GM13977 (cell line): Measurements from ENCODE around the gene ZNF230.

ENCODE experiments used
- DNase-seq: peaks from one replicate; pipeline ENCODE4 v3.0.0; 2012; ENCODE audit warnings: low spot score
- in situ Hi-C: fragments of 300-500 bp; cut with MboI; formaldehyde crosslinking; loops from one replicate; pipeline ENCODE4 v1.12.0; 2022; ENCODE audit warnings: low sequenced_read_pairs, low pct_unique_long_range_greater_than_20kb, mixed read lengths, inconsistent platforms; ENCODE audit not compliant: unreplicated experiment
- TF ChIP-seq, protein P1 (sequence below): IDR thresholded peaks from 2 replicates; pipeline ENCODE4 v1.5.1; 2012; ENCODE audit warnings: mild to moderate bottlenecking, control low read depth; ENCODE audit not compliant: insufficient read depth; ENCODE audit errors: extremely low read depth, missing control alignments

The ZNF230 gene

DNA sequence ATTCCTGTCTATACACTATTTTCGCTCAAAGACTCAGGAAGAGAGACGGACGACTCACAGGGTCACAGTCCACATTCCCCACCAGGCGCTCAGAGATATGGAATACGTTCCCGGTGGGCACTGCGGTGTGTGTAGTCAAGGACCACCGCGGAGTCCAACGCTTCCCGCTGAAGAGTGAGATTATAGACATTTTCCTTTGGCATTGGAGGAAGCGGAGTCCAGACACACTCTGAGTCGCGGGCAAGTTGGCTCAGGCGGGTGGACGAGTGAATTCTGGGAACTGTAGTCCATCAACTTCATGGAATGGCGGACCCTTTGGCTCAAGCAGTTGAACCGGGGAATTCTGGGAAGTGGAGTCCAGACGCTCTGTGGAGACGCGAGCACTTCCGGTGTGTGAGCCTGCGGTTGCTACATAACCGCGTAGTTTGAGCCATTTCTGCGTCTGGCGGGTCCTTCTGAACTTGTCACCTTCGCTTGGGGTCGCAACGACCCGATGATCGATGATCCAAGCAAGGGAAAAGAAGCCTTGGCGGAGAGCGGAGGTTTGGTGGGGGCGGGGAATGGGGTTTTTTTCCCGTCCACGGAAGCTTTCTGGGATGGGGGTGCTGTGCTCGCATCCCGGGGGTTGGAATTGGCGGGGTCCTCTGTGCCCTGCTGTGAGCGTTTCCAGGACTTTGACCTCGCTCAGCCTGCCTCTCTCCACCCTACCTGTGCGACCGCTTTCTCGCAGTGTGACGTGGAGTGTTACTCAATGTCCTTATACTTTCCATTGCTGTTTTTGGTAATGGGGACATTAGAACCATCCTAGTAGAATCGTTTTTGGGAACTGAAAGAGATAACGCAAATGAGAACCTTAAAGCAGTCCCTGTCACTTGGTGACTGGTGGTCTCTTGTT, at the start of gene ZNF230:
Gene ZNF230, plus strand, starts transcription at position 392 of the 895 bp plus-strand sequence. CDS start 4,122 bp downstream, outside the sequence.
- in situ Hi-C loops, result no loop called here
- DNase-seq, result peak; percentile 79
- TF ChIP-seq, protein P1, sequence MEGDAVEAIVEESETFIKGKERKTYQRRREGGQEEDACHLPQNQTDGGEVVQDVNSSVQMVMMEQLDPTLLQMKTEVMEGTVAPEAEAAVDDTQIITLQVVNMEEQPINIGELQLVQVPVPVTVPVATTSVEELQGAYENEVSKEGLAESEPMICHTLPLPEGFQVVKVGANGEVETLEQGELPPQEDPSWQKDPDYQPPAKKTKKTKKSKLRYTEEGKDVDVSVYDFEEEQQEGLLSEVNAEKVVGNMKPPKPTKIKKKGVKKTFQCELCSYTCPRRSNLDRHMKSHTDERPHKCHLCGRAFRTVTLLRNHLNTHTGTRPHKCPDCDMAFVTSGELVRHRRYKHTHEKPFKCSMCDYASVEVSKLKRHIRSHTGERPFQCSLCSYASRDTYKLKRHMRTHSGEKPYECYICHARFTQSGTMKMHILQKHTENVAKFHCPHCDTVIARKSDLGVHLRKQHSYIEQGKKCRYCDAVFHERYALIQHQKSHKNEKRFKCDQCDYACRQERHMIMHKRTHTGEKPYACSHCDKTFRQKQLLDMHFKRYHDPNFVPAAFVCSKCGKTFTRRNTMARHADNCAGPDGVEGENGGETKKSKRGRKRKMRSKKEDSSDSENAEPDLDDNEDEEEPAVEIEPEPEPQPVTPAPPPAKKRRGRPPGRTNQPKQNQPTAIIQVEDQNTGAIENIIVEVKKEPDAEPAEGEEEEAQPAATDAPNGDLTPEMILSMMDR, result no peak

DNA sequence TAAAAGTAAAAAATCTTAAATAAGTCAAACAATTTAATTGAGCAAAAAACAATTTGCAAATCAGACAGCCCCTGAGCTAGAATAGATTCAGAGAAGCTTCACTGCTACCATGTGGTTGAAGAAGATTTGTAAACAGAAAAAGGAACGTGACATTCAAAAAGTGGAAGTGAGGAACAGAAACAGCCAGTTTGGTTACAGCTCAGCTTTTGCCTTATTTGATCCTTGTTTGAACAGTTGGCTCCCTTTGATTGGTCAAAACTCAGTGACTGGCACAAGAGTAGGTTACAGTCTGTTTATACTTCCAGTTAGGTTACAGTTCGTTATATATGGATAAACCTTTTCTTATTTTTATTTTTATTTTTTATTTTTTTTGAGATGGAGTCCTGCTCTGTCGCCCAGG, 45.9 kb upstream of the ZNF230 start:
- no peak for DNase-seq

DNA sequence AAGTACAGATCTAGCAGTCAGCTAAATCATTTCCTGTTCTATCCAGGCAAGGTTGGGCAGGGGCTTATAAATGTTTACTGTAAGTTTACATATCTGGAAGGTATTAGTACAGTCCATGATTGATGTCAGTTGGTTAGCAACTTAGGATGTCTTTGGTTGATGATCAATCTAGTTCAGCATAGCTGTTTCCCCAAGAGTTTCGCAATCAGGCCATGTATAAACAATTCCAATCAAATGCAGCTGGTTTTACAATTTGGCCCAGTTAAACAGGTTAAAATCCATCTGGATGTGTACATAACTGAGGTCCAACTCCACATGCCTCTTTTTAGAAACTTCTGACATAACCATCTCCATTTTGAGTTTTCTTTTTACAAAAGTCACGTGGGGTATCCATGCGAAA, 44.9 kb upstream of the ZNF230 start:
- TF ChIP-seq, protein P1, result no peak
- no peak for DNase-seq
- in situ Hi-C loops, result no loop called here

More for the DNA sequence above, 45.9 kb upstream of the ZNF230 start:
- in situ Hi-C loops, result no loop called here
- TF ChIP-seq, protein P1, result no peak

DNA sequence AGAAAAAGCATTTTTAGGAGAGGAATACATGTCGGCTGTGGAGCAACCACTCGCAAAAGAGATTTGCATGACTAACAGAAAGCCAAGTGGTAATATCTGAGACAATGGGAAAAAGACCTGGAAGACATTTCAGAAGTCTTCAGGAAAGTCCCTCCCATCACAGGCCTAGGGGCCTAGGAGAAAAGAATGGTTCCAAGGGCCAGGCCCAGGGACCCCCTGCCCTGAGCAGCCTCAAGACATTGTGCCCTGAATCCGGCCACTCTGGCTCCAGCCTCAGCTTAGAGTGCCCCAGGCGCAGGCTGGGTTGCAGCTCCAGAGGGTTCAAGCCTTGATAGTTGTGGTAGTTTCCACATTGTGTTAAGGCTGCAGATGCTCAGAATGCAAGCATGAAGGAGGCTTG, 42.3 kb upstream of the ZNF230 start:
- TF ChIP-seq, protein P1, result no peak
- in situ Hi-C loops, result no loop called here
- DNase-seq, result no peak

DNA sequence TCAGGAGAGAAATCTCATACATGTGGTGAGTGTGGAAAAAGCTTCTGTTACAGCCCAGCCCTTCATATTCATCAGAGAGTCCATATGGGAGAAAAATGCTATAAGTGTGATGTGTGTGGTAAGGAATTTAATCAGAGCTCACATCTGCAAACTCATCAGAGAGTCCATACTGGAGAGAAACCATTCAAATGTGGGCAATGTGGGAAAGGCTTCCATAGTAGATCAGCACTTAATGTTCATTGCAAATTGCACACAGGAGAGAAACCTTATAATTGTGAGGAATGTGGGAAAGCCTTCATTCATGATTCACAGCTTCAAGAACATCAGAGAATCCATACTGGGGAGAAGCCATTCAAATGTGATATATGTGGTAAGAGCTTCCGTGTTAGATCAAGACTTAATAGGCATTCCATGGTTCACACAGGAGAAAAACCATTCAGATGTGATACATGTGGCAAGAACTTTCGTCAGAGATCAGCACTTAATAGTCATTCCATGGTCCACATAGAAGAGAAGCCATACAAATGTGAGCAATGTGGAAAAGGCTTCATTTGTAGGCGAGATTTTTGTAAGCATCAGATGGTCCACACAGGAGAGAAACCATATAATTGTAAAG, 36.6 kb upstream of the ZNF230 start:
- in situ Hi-C loops, result no loop called here
- TF ChIP-seq, protein P1, result no peak
- DNase-seq, result no peak

DNA sequence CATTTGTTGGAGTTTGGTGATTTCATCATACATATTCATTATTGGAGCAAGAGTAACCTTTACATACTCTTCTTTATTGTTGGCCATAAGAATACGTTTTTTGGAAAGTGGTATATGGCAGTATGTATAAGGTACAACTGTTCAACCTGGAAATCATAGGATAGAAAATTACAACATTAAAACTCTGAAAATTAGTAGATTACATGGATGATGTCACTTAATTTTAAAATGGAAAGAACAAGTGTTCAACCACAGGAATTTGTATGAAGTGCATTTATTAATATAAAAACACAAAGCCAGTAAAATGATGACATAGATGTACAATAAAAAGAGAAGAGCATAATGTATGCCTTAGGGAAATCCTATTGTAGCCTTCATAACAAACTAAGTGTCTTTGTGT, 26.0 kb upstream of the ZNF230 start:
- TF ChIP-seq, protein P1, result no peak
- DNase-seq, result no peak
- in situ Hi-C loops, result no loop called here
